HG03175 (cell line): ENCODE results near the gene IAH1.
A peak's percentile ranks its signal among the peaks of the same experiment; 100 is the strongest.

Experiments used
- ATAC-seq: cut with Tn5 transposase; IDR thresholded peaks from one replicate; pipeline ENCODE4 v1.9.1; 2021; ENCODE audit warnings: mild to moderate bottlenecking, moderate library complexity; ENCODE audit not compliant: unreplicated experiment

The IAH1 gene

GRCh38 chr2:9474361-9475057, at the start of gene IAH1:
TSS of gene IAH1 (plus strand) at chr2:9474551. CDS start at chr2:9474567, 16 bp downstream.
- ATAC-seq = peak; percentile 76

- ATAC-seq = no peak
Measured at GRCh38 chr2:9428965-9429577, 45.3 kb upstream of the IAH1 start.

GRCh38 chr2:9430316-9431293, 43.7 kb upstream of the IAH1 start:
- no peak for ATAC-seq

- no peak for ATAC-seq
Measured at GRCh38 chr2:9434489-9434888, 39.9 kb upstream of the IAH1 start.

- ATAC-seq = no peak
Measured at GRCh38 chr2:9439536-9439935, 34.8 kb upstream of the IAH1 start.

- ATAC-seq = no peak
Measured at GRCh38 chr2:9440058-9440727, 34.2 kb upstream of the IAH1 start.

GRCh38 chr2:9441556-9441955, 32.8 kb upstream of the IAH1 start:
- ATAC-seq = no peak

GRCh38 chr2:9443526-9443925, 30.8 kb upstream of the IAH1 start:
- no peak for ATAC-seq

- no peak for ATAC-seq
Measured at GRCh38 chr2:9445089-9445488, 29.3 kb upstream of the IAH1 start.

GRCh38 chr2:9451231-9451630, 23.1 kb upstream of the IAH1 start:
- no peak for ATAC-seq

- ATAC-seq = no peak
Measured at GRCh38 chr2:9460441-9461017, 13.8 kb upstream of the IAH1 start.

- no peak for ATAC-seq
Measured at GRCh38 chr2:9461079-9461478, 13.3 kb upstream of the IAH1 start.

- ATAC-seq = no peak
Measured at GRCh38 chr2:9462313-9462712, 12.0 kb upstream of the IAH1 start.

- ATAC-seq = peak; percentile 25
Measured at GRCh38 chr2:9462886-9463697, 11.3 kb upstream of the IAH1 start.

GRCh38 chr2:9463698-9464034, 10.7 kb upstream of the IAH1 start:
- ATAC-seq = peak; percentile 55

GRCh38 chr2:9465170-9465569, 9.2 kb upstream of the IAH1 start:
- ATAC-seq = no peak

GRCh38 chr2:9466147-9466683, 8.1 kb upstream of the IAH1 start:
- ATAC-seq = no peak

- no peak for ATAC-seq
Measured at GRCh38 chr2:9467687-9468086, 6.7 kb upstream of the IAH1 start.

- ATAC-seq = no peak
Measured at GRCh38 chr2:9471206-9471605, 3.1 kb upstream of the IAH1 start.

- ATAC-seq = no peak
Measured at GRCh38 chr2:9472511-9472910, 1.8 kb upstream of the IAH1 start.
